ENCODE results near the gene SAMD9L. TPM values are rescaled to one million over a fixed set of nuclear protein-coding genes. Genes with fewer than 3 reads are reported as not detected.

SAMD9L gene
- total RNA-seq, 1 experiment from 2014 or later: not detected

DNA sequence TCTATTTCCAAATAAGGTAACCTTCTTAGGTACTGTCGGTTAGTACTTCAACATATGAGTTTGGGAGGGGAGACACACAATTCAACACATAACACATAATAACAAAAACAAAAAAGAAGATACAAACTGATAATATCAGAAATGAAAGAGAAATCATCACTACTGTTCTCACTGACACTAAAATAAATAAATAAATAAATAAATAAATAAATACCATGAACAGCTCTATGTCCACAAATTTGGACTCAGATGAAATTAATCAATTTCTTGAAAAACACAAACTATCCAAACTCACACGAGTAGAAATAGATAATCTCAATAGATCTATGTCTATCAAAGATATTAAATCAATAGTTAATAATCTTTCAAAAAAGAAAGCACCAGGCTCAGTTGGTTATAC lies 24.5 kb upstream of the SAMD9L start:
- Histone ChIP-seq H3K9me3 (peaks cover 29% of the 10 kb centered on the region), H3K27me3 (replicated peaks; ENCODE audit: control insufficient read depth, insufficient read depth, low read length) (no peaks in the 10 kb centered on the region), H3K36me3 (ENCODE audit: control insufficient read depth, insufficient read depth, low read length) (no peaks in the 10 kb centered on the region), H3K4me3 (ENCODE audit: low read depth, low read length) (no peak overlapping the region), H3K4me1 (no peaks in the 10 kb centered on the region)
- no peak overlapping the region for H3K27ac Mint-ChIP-seq (ENCODE audit: unreplicated experiment)
- H3K27me3 Mint-ChIP-seq (ENCODE audit: insufficient read depth, unreplicated experiment): peaks cover 7% of the 10 kb centered on the region
- H3K9me3 Mint-ChIP-seq (ENCODE audit: unreplicated experiment): peaks cover 37% of the 10 kb centered on the region
- intact Hi-C loops (cut with micrococcal nuclease; ENCODE audit: unreplicated experiment): no loop called here
- no peak for DNase-seq
- TF ChIP-seq, protein P1, sequence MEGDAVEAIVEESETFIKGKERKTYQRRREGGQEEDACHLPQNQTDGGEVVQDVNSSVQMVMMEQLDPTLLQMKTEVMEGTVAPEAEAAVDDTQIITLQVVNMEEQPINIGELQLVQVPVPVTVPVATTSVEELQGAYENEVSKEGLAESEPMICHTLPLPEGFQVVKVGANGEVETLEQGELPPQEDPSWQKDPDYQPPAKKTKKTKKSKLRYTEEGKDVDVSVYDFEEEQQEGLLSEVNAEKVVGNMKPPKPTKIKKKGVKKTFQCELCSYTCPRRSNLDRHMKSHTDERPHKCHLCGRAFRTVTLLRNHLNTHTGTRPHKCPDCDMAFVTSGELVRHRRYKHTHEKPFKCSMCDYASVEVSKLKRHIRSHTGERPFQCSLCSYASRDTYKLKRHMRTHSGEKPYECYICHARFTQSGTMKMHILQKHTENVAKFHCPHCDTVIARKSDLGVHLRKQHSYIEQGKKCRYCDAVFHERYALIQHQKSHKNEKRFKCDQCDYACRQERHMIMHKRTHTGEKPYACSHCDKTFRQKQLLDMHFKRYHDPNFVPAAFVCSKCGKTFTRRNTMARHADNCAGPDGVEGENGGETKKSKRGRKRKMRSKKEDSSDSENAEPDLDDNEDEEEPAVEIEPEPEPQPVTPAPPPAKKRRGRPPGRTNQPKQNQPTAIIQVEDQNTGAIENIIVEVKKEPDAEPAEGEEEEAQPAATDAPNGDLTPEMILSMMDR (IDR thresholded peaks at IDR 0.05; ENCODE audit: insufficient read depth in 1 of 2, low read depth in 1 of 2, low read length in 1 of 2, severe bottlenecking in 1 of 2, unreplicated experiment in 1 of 2): no peak
- H3K36me3 Mint-ChIP-seq (ENCODE audit: insufficient read depth, unreplicated experiment): no peaks in the 10 kb centered on the region
- H3K4me3 Mint-ChIP-seq (ENCODE audit: unreplicated experiment): no peak overlapping the region
- no peaks in the 10 kb centered on the region for H3K4me1 Mint-ChIP-seq (ENCODE audit: low read depth, unreplicated experiment)
- POLR2A ChIA-PET: no interaction called here
- CTCF ChIA-PET: no interaction called here
- no TSS peak for BruUV-seq (replicated peaks)

DNA sequence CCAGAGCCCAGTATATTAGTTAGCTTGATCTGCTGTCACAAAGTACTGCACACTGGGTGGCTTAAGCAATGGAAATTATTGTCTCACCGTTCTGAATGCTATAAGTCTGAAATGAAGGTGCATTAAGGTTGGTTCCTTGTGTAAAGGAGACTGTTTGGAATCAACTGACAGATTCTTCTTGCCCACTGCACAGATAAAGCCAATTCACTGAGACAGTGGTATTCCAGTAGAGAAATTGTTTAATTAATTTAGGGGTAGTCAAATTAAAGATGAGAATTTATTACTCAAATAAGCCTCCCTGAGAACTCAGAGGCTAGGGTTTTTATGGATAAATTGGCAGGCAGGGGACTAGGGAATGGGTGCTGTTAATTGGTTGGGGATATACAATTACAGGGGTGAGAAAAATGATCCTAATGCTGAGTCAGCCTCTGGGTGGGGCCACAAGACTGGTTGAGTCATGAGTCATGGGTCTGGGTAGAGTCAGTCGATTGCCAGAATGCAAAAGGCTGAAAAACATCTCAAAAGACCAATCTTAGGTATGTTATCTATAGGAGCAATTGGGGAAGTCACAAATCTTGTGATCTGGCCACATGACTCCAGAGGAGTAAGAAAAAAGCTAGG lies 23.5 kb upstream of the SAMD9L start:
- no peak overlapping the region for H3K4me3 Mint-ChIP-seq (ENCODE audit: unreplicated experiment)
- TF ChIP-seq, protein P1 (IDR thresholded peaks at IDR 0.05; ENCODE audit: insufficient read depth in 1 of 2, low read depth in 1 of 2, low read length in 1 of 2, severe bottlenecking in 1 of 2, unreplicated experiment in 1 of 2): no peak
- no peak for DNase-seq
- no peak overlapping the region for H3K27ac Mint-ChIP-seq (ENCODE audit: unreplicated experiment)
- ChIA-PET CTCF (no interaction called here), POLR2A (no interaction called here)
- H3K27me3 ChIP-seq (replicated peaks; ENCODE audit: control insufficient read depth, insufficient read depth, low read length): no peaks in the 10 kb centered on the region
- intact Hi-C loops (cut with micrococcal nuclease; ENCODE audit: unreplicated experiment): no loop called here
- H3K9me3 ChIP-seq: peaks cover 29% of the 10 kb centered on the region
- no peaks in the 10 kb centered on the region for H3K36me3 ChIP-seq (ENCODE audit: control insufficient read depth, insufficient read depth, low read length)
- H3K27me3 Mint-ChIP-seq (ENCODE audit: insufficient read depth, unreplicated experiment): peaks cover 4% of the 10 kb centered on the region
- no peak overlapping the region for H3K4me3 ChIP-seq (ENCODE audit: low read depth, low read length)
- no peaks in the 10 kb centered on the region for H3K36me3 Mint-ChIP-seq (ENCODE audit: insufficient read depth, unreplicated experiment)
- H3K9me3 Mint-ChIP-seq (ENCODE audit: unreplicated experiment): peaks cover 45% of the 10 kb centered on the region
- no TSS peak for BruUV-seq (replicated peaks)
- H3K4me1 Mint-ChIP-seq (ENCODE audit: low read depth, unreplicated experiment): no peaks in the 10 kb centered on the region
- H3K4me1 ChIP-seq: no peaks in the 10 kb centered on the region

DNA sequence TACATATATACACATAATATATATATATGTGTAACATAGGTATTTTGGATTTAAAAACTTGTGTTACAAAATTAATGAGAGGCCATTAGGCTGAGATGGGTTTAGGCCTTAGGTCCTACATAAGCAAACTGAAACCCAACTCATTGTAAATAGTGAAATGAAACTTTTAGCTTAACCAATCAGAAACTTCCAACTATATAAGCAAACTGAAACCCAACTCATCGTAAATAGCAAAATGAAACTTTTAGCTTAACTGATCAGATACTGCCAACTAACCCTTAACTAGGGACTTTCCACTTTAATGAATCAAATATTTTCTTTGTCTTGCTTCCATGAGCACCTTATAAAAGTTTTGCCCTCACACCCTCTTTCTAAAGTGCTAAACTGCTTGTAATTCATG lies 17.3 kb upstream of the SAMD9L start:
- H3K36me3 ChIP-seq (ENCODE audit: control insufficient read depth, insufficient read depth, low read length): no peaks in the 10 kb centered on the region
- H3K4me1 ChIP-seq: peaks cover 17% of the 10 kb centered on the region
- ChIA-PET CTCF (no interaction called here), POLR2A (no interaction called here)
- H3K4me1 Mint-ChIP-seq (ENCODE audit: low read depth, unreplicated experiment): peaks cover 14% of the 10 kb centered on the region
- no peak overlapping the region for H3K4me3 ChIP-seq (ENCODE audit: low read depth, low read length)
- peaks cover 34% of the 10 kb centered on the region for H3K9me3 Mint-ChIP-seq (ENCODE audit: unreplicated experiment)
- no peak overlapping the region for H3K4me3 Mint-ChIP-seq (ENCODE audit: unreplicated experiment)
- peaks cover 15% of the 10 kb centered on the region; the same call in 1 of the 2 replicates for H3K9me3 ChIP-seq
- no peak overlapping the region for H3K27ac Mint-ChIP-seq (ENCODE audit: unreplicated experiment)
- TF ChIP-seq, protein P1 (IDR thresholded peaks at IDR 0.05; ENCODE audit: insufficient read depth in 1 of 2, low read depth in 1 of 2, low read length in 1 of 2, severe bottlenecking in 1 of 2, unreplicated experiment in 1 of 2): no peak
- no peak for DNase-seq
- intact Hi-C loops (cut with micrococcal nuclease; ENCODE audit: unreplicated experiment): no loop called here
- H3K27me3 Mint-ChIP-seq (ENCODE audit: insufficient read depth, unreplicated experiment): no peaks in the 10 kb centered on the region
- no peaks in the 10 kb centered on the region for H3K36me3 Mint-ChIP-seq (ENCODE audit: insufficient read depth, unreplicated experiment)
- BruUV-seq (replicated peaks): no TSS peak
- no peaks in the 10 kb centered on the region for H3K27me3 ChIP-seq (replicated peaks; ENCODE audit: control insufficient read depth, insufficient read depth, low read length)
